Astrocyte of the hippocampus (primary cell): ENCODE measurements around the gene ALDH3B2.
"Not testable (repeated sequence)": the region's sequence is repeated elsewhere in the genome, so short reads cannot be mapped to it uniquely, and the experiment has no call there.

Source experiments
- DNase-seq: peaks from one replicate; pipeline ENCODE4 v3.0.0; 2011; ENCODE audit warnings: low read depth, low spot score

ALDH3B2 gene

DNA sequence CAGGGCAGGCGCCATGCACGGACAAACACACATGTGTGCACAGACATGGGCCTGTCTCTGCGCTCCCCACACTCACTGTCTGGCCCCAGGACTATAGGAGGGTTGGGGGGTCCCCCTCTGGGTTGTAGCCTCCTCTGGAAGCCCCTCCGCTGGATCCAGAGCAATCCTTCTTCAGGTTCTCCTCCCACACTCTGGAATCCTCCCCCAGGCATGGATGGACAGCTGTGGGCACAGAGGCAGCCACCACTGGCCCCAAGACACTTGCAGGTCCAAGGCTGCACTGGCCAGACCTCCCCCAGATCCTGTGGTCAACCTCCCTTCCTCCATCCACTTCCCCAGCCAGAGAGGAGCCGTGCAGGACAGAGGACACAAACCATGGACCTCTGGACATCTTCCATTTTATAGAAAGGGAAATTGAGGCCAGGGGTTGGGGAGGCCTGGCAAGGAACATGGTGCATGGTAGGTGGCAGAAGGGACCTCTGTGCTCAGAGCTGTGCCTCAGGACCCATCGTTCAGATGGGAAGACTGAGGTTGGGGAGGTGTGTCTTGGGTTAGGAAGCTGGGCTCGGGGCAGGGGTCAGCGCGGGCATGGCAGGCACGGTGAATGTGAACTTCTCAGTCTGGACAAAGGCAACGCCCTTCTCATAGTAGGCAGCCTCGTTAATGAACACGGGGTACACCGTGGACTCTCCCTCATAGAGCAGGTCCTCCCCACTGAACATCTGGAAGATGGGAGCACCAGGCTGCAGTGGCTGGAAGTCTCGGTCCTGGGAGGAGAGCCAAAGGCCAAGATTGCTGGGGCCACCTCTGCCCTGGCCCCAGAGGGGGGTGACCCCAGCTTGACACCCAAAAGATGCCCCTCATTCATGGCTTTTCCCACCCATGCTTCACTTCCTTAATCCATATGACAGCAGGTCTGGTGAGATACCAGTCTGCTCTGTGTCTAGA is 32.0 kb downstream of the ALDH3B2 start:
- DNase-seq = no peak

DNA sequence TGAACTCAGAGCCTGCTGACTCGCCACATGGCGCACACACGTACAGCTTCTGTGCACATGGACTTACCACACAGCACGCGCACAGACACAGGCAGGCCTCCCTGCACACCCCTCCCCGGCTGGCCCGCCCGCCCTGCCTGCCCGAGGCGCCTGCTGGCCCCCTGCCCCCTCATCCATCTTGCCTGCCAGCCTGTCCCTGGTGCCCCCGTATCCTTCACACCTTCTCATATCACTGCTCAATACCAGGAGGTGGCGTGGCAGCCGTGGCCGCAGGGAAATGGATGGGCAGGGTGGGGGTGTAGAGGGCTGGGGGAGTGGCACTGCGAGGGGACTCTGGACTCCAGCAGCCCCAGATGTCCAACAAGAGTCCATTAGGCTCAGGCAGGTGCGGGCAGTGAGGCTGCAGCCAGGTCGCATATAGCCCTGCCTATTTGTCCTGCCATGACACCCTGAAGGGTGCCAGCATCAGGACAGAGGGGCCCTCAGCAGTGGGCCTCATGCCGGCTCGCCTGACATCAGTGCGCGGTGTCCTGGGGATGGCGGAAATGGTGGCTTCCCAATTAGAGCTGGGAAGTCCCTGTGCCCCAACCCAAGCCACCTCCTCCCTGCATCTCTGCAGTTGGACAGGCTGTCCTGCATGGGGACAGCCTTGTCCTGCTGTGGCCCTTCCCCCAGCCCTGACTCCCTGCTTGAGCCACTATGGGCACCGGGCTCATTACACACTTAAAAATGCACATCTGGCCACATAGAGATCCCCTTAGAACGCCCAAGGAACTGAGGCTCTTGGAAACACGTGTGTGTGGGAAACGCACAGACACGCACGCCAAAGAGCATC is 32.9 kb downstream of the ALDH3B2 start:
- DNase-seq = no peak

DNA sequence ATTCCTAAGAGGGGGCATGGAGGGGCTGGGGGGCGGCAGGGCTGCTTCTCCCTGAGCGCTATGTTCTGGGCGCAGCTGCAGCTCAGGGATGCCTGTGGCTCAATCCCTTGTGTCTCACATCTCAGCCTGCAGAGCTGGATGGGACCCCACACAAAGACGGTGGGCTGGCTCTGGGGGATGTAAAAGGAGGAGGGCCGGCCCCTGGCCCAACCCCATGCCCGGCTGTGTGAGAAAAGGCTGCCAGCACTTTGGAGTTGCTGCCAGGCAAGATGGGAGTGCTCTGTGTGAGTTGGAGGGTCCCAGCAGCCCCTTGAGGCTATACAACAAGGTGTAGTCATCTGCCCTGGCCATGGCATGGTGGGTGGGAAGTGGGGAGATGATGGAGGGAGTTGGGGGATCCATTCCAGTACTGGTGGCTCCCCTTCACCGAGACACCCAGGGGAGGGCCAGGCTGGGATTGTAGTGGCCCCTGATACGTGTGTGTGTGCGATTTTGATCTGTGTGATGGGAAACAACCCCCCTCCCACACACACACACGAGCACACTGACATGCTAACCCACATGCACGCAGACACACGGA is 33.6 kb downstream of the ALDH3B2 start:
- DNase-seq = no peak

DNA sequence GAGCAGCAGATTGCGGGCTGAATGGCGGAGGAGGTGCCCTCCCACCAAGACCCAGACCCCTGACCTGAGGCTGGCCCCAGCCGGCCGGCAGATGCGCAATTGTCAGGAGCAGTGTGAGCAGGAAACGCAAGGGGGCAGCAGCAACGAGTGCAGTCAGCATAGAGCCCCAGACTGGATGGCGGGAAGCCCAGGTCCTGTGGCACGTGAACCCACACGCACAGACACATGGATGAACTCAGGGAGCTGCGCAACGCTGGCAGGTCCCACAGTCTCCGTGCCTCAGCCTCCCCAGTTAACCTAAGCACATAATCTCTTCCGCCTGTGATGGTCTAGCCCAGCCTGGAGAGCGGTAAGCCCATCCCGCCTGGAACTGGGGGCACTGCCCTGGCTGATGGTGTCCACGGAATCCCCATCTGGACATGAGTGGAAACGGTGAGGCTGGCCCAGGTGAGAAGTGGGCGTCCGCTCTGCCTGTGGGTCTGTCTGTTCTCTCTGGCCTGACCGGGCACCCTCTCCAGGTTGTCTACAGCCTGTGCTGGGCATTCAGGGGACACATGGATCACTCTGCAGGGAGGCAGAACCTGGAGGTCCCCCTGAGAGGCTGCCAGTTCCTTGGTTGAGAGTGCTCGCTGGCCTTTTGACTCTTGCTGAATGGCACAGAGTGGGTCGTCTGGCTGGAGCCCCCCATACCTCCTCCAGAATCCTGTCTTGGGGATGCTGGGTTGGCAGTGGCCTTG is 34.2 kb downstream of the ALDH3B2 start:
- DNase-seq = peak; percentile 58

DNA sequence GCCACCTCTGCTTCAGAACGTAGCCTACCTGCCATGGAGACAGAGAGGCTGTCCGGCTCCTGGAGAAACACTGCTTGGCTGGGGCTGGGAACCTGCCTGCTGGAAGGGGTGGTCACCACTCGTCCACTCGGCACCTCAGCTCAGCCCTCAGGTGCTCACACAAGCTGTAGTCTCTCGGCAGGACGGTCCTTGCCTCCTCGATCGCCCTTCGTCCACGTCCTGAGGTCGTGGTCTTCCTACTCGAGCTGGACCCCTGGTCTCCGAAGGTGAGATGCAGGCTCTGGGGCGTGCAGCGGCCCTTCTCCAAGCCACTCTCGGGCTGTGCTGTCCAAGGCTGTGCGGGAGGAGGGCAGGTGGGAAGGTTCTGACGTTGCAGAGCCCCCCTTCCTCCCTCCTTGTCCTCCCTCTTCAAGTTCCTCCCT is 35.0 kb downstream of the ALDH3B2 start, which contains the start of gene TBX10:
TBX10 (minus strand) TSS at position 326 of the 422 bp plus-strand sequence; CDS start at position 35, 291 bp downstream.
- no peak for DNase-seq

DNA sequence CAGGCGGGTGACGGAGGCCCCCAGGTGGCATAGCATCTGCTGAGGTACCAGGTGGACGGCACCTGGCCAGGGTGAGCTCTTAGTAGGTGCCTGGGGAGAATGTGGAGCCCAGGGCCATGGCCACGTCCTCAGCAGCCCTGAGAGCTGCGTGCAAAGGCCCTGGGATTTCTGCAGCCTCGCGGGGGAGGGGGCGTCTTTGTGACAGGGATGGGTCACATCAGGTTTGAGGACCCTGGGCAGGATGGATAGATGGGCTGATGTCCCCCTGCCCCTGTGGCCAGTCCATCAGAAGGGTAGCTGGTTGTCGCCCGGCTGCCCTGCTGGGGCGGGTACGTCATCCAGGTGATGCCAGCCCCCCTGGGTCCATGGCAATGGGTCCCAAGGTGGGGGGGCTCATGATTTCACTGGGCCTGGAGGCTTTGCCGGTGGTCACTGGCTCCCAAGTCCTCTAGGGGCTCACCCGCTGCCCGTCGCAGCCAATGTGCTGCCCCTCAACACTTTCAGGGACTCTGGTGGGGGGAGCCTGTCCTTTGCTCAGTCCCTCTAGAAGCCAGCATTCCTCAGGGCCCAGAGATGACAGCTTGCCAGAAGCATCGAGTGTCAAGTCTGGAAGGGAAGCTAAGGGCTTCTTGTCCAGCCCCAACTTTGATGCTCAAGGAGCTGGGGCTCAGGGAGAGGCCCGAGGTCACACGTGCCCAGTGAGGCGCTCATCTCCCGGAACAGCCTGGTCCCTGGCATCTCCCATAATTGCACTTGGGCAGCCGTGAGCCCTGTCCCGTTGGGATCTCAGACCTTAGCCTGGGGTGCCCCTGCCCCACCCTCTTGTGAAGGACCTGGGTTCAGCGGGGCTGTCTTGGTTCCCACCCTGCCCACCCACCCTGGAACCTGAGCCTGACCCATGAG is 35.6 kb downstream of the ALDH3B2 start:
- no peak for DNase-seq

DNA sequence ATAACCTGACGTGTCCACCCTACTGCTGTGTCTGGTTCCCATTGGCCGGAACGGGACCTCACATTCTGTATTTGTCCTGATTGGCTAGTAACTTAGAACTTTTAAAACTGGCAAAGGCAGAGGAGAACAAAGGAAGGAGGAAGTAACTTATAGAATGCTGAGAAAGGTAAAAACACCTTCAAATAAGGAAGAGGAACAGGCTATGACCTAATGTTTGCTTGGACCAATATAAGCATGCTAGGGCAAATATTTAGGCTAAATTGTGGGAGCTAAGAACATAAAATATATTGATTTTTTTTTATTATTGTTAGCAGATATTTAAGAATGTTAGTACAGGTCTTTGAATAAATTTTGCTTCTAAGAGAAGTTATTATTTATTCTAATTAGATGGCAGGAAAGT is 37.0 kb downstream of the ALDH3B2 start:
- not testable (repeated sequence) for DNase-seq

DNA sequence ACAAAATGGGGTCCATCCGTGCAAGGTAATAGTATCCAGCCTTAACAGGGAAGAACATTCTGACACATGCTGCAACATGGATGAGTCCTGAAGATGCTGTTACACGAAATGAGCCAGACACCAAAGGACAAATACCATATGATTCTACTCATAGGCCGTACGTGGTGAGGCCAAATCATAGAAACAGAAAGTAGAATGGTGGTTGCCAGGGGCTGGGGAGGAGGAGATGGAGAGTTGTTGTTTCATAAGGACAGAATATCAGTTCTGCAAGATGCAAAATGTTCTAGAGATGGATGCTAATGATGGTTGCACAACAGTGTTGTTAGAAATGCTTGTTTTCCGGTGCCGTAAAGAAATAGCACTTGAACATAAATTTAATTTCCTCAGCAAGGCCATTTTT is 37.5 kb downstream of the ALDH3B2 start:
- DNase-seq = no peak

DNA sequence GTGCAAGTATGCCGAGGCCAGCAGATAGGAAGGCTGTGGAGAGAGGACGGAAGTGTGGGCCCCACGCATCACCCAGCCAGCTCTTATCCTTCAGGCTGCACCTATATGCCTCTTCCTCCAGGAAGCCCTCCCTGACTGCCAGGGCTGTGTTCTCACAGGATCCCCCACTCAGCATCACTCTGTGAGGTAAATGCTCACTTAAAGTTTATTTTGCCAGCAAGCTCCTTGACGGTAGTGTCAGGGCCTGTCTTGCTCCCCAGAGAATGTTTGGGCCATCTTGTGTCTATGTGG is 39.2 kb downstream of the ALDH3B2 start:
- DNase-seq = no peak

DNA sequence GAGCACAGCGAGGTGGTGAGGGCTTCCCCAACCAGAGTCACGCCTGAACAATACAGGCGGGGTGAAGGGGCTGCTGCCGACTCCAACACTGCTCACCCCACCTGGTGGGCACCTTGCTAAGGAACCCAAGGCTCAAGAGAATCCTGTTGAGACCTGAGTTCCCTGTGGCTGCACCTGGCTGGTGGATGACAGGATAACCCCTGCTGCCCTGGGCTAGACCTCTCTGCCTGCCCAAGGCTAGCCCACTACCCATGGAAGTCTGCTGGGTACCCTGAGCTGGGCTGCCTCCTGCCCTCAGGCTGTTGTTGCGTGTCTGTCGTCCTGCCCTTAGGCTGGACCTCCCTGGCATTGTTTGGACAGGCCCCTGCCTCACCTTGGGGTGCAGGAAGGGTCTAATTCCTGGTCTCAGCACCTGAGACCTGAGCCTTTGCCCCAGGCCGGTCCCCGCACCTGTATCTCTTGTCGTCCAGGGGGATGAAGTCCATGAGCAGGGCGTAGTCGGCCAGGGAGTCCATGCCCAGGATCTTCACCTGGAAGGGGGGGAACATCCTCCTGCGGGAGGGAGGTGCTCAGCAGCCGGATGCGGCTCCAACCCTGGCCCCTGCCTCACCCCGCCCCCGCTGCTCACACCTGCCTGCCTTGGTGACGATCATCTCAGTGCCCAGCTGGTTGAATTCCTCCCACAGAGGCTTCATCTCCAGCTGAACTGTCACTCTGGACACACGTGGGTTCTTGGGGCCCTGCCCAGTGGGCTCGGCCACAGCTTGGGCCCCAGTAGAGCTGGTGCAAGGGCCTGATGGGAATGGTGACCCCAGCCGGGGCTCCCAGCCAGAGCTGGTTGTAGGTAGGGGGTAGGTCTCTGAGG is 39.8 kb downstream of the ALDH3B2 start:
- DNase-seq = no peak

DNA sequence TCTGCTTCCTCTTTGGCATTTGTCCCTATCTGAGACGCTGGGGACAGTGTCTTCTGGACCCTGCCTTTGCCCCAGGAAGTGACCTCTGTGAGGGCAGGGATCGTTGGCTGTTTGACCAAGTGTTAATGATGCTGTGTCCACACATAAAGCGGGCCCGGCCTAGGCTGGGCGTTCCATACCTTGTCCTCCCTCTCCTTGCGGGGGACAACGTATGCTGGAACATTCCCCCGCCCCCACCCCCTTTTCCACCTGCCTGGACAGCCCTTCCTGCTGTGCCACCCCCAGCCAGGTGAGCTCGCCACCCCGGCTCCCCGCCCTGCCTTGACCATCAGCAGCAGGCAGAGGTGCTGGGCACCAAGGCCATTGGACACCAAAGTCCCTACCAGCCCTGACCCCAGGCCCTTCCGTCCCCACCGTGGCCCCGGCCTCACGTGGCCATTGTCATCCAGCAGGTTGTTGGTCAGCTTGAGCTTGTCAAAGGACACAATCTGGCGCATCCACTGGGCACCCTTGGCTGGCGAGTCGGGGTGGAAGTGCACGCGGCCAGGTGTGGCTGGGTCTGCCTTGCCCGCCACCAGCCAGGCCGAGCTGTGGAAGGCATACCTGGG is 40.6 kb downstream of the ALDH3B2 start:
- no peak for DNase-seq

DNA sequence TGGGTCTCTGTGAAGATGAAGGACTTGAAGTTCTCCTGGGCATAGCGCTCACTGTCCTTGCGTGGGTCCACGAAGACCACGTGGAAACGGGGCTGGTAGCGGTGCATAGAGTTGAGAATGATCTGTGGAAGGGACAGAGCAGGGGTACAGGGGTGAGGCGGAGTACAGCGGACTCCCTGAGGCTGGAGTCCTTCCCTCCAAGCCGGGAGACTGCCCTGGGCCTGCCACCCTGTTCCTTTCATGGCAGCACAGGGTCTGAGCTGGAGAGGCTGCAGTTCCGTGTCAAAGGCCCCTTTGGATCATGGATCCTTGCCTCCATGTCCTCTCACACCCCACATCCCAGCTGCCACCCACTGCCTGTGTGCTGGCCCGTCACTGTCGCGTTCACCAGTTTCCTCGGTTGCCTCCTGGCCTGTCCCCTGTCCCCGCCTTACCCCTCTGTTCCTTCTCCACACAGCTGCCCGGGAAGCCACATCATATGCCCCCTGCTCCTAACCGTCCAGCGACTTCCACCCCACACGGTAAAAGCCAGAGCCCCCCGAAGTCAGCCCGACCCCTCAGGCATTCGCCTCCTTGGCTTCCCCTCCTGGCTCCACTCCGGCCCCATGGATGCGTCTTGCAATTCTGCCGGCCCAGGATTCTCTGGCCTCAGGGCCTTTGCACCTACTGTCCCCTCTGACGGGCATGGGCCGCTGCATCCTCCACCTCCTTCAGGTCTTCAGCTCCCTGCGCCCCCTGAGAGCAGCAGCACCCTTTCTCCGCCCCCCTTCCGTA is 41.3 kb downstream of the ALDH3B2 start:
- no peak for DNase-seq

DNA sequence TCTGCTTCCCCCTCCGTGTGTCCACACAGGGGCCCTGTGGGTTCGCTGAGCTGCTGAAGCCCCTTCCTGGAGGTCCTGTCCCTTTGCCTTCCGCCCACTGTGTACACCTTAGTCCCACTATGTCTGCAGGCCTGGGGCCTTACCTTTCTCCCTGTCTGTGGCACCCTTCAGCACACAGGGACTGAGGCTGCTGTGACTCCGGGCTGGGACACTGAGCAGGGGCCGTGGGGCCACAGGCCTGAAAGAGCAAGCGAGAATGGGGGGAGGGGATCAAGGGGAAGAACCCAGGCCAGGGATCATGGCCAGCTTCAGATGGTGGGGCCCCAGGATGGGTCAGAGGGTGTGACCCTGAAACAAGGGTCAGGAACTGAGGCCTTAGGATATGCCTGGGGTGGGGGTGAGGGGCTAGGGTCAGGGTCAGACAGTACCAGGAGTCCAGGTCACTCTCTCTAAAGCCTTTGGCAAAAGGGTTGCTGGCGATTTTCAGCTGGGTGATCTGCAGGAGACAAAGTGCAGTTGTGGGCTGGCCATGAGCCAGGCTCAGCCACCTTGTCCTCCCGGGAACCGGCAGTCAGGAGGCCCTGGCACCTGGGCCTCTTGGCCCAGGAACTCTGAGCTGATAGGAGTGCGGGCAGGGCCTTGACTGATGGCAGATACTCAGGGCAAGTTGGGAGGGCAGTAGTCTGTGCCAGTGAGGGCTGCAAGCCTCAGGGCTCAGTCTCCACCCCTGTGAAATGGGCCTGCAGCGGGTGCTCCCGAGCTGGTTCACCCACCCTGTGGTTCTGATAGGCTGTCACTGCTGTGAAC is 42.0 kb downstream of the ALDH3B2 start:
- DNase-seq = no peak

DNA sequence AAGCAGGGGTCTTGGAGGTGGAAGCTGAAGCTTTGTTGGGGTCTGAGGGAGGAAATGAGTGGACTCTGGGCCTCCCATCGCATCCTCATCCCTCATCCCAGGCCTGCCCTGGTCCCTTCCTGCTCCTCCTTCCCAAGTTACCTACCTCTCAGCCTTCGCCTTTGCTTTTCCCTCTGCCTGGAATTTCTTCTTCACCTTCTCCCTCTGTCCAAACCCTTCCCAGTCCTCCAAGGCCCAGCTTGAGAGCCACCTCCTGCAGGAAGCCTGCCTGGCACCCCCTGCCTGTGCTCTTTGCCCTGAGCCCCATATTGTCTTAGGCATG is 42.6 kb downstream of the ALDH3B2 start:
- DNase-seq = no peak

DNA sequence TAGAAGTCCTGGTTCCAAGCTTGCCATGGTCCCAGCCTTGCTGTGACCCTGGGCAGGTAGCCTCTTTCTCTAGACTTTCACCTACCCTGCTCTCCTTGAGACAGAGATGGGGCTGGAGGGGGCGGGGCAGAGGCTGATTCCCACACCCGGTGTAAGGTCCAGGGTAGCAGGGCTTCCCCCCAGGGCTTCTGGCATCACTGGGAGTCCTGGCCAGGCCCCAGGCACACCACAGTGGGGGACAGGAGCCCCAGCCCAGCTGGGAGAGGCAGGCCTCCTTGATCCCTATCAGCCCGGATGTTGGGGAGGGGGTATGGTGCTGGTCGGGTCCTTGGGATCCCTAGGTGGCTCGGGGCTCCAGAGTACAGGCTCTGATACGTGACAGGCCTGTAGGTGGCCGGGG is 43.0 kb downstream of the ALDH3B2 start:
- DNase-seq = no peak

DNA sequence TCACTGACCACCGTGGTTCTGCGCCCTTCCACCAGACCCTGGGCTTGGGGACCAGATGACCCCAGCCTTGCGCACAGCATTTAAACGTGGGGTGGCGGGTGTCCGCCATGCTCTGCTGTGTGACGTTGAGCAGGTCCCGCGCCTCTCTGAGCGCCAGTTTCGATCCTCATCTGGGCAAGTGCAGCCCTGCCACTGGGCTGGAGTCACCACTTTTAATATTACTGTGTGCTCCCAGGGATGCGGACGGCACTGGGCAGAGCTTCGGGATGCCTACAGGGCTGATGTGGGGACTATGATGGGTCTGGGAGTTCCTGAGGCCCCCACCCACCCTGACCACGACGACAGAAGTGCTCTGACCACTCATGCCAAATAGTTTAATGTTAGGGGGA is 43.5 kb downstream of the ALDH3B2 start:
- no peak for DNase-seq

DNA sequence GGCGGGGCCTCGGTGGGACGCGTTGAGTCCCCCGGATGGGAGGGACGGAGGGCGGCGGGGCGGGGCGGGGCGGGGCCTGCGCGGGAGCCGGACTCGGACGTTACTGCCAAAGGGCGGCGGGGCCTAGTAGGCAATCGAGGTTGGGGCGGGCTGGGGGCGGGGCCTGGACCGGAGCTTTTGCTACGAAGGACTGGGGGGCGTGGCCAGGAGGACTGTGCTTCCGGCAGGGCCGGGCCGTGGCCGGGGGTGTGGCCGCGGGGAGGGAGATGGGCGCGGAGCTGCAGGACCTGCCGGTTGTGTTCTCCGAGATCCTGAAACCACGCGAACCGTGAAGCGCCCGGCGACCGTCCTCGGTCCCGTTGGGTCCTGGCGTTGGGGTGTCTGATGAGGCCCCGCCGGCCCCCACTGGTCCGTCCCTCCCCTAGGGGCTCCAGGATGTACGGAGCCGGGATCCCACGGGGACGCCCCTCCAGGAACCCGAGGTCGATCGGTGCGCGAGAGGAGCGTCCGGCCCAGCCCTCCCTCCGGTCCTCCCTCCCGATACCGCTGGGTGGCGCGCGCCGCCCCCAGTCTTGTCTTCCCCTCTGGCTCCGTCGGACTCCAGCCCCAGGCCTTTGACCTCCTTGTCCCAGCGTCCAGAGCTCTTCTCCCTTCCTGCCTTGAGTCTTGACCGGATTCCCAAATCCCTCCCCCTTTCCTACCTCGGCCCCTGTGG is 44.0 kb downstream of the ALDH3B2 start:
- peak; percentile 99 for DNase-seq
